H1 (cell line): ENCODE measurements around the gene OLFML2B. TPM values are rescaled to one million over a fixed set of nuclear protein-coding genes. Genes with fewer than 3 reads are reported as not detected.
A peak's percentile ranks its signal among the peaks of the same experiment; 100 is the strongest.

Experiments
- CTCF ChIA-PET: fragments of 300-600 bp; sonication (Branson Sonifier 250); formaldehyde crosslinking; loops from one replicate; lab custom pipeline; 2021; ENCODE audit not compliant: partially characterized antibody; lab: Charles Lee
- POLR2A ChIA-PET: fragments of 300-600 bp; sonication (Branson Sonifier 250); formaldehyde crosslinking; loops from one replicate; lab custom pipeline; 2021; ENCODE audit warnings: inconsistent platforms; ENCODE audit not compliant: partially characterized antibody; lab: Charles Lee
- DNase-seq, 2 experiments: peaks; one replicate each; pipeline versions ENCODE4 v3.0.0 to v3.0.0-alpha.2; 2010 to 2022; ENCODE audit warnings: low spot score in 2 of 2, low read depth in 1 of 2, mixed read lengths in 1 of 2
- FAIRE-seq: peaks from 2 replicates; lab custom pipeline; 2011; peaks lifted over from hg19 to GRCh38; lab: Jason Lieb, UNC
- H2AFZ ChIP-seq: 2 replicates; pipeline ENCODE4 v1.8.1; 2012; ENCODE audit warnings: low read length, inconsistent platforms
- H2AK5ac ChIP-seq: 2 replicates; pipeline ENCODE4 v1.6.1; 2013; ENCODE audit warnings: low read depth, low read length
- H2BK120ac ChIP-seq: replicated peaks from 2 replicates; pipeline ENCODE3; 2013; ENCODE audit warnings: low read depth, low read length, inconsistent platforms
- H2BK12ac ChIP-seq: 2 replicates; pipeline ENCODE4 v1.6.1; 2013; ENCODE audit warnings: low read depth, low read length
- H2BK15ac ChIP-seq: 2 replicates; pipeline ENCODE4 v1.6.1; 2013; ENCODE audit warnings: low read length
- H2BK20ac ChIP-seq: 2 replicates; pipeline ENCODE4 v1.6.1; 2013; ENCODE audit warnings: low read length
- H2BK5ac ChIP-seq: 2 replicates; pipeline ENCODE4 v1.6.1; 2013; ENCODE audit warnings: low read depth, low read length
- H3K14ac ChIP-seq: 2 replicates; pipeline ENCODE4 v1.6.1; 2013; ENCODE audit warnings: inconsistent platforms; ENCODE audit not compliant: insufficient read length
- H3K18ac ChIP-seq: 2 replicates; pipeline ENCODE4 v1.6.1; 2013; ENCODE audit warnings: low read length; ENCODE audit errors: extremely low read depth
- H3K23ac ChIP-seq: 2 replicates; pipeline ENCODE4 v1.6.1; 2013; ENCODE audit warnings: inconsistent platforms; ENCODE audit not compliant: insufficient read length
- H3K23me2 ChIP-seq: 2 replicates; pipeline ENCODE4 v1.6.1; 2013; ENCODE audit warnings: low read depth, low read length
- H3K27ac ChIP-seq: 2 replicates; pipeline ENCODE4 v1.6.1; 2011; ENCODE audit warnings: low read depth, low read length, inconsistent platforms
- H3K27me3 ChIP-seq, 4 experiments: replicated peaks in 1 of 4; 1 replicate in 1 of 4; 2 replicates in 3 of 4; pipeline versions ENCODE4 v1.6.1 to v1.8.1; 2011 to 2013; ENCODE audit warnings: low read length in 3 of 4, mild to moderate bottlenecking in 3 of 4, inconsistent platforms in 2 of 4, mixed read lengths in 2 of 4, moderate library complexity in 1 of 4; ENCODE audit not compliant: control insufficient read depth in 3 of 4, insufficient read depth in 3 of 4; ENCODE audit errors: extremely low read depth in 1 of 4
- H3K36me3 ChIP-seq, 4 experiments: 2 replicates each; pipeline versions ENCODE4 v1.6.1 to v1.8.1; 2011 to 2013; ENCODE audit warnings: mild to moderate bottlenecking in 4 of 4, low read length in 3 of 4, moderate library complexity in 2 of 4, control low read depth in 1 of 4, inconsistent platforms in 1 of 4; ENCODE audit not compliant: insufficient read depth in 4 of 4, control insufficient read depth in 2 of 4
- H3K4ac ChIP-seq: replicated peaks from 2 replicates; pipeline ENCODE3; 2013; ENCODE audit warnings: low read length, low read depth, mixed read lengths, inconsistent platforms; ENCODE audit not compliant: insufficient read length
- H3K4me1 ChIP-seq, 4 experiments: replicated peaks in 1 of 4; 1 replicate in 1 of 4; 2 replicates in 3 of 4; pipeline versions ENCODE4 v1.6.1 to v1.8.1; 2011 to 2013; ENCODE audit warnings: low read length in 3 of 4, inconsistent platforms in 2 of 4, mixed read lengths in 1 of 4; ENCODE audit not compliant: insufficient read depth in 4 of 4, control insufficient read depth in 3 of 4
- H3K4me2 ChIP-seq, 2 experiments: 2 replicates each; pipeline versions ENCODE4 v1.6.1 to v1.8.1; 2011 to 2013; ENCODE audit warnings: low read depth in 2 of 2, low read length in 2 of 2, control low read depth in 1 of 2, inconsistent platforms in 1 of 2, mild to moderate bottlenecking in 1 of 2; ENCODE audit not compliant: insufficient read depth in 1 of 2
- H3K4me3 ChIP-seq, 4 experiments: fragments of 200-600, 300-600 bp in 1 of 4; sonication (generic), shearing (Covaris generic), sonication (Bioruptor Twin) in 1 of 4; 2 replicates each; pipeline versions ENCODE4 v1.5.1 to v1.8.1; 2011 to 2016; ENCODE audit warnings: low read length in 4 of 4, low read depth in 3 of 4, control low read depth in 2 of 4, inconsistent platforms in 2 of 4, mild to moderate bottlenecking in 2 of 4, mixed read lengths in 1 of 4, moderate library complexity in 1 of 4; ENCODE audit not compliant: insufficient read depth in 2 of 4; ENCODE audit errors: extremely low read depth in 1 of 4
- H3K56ac ChIP-seq: replicated peaks from 2 replicates; pipeline ENCODE3; 2013; ENCODE audit warnings: low read depth, mild to moderate bottlenecking, mixed read lengths, low read length, inconsistent platforms; ENCODE audit not compliant: insufficient read length
- H3K79me1 ChIP-seq: 2 replicates; pipeline ENCODE4 v1.6.1; 2013; ENCODE audit warnings: low read depth, low read length, control low read depth
- H3K79me2 ChIP-seq, 2 experiments: 2 replicates each; pipeline versions ENCODE4 v1.6.1 to v1.8.1; 2012 to 2013; ENCODE audit warnings: low read length in 2 of 2, mild to moderate bottlenecking in 2 of 2, inconsistent platforms in 1 of 2; ENCODE audit not compliant: insufficient read depth in 2 of 2, control insufficient read depth in 1 of 2
- H3K9ac ChIP-seq, 4 experiments: replicated peaks in 1 of 4; 1 replicate in 1 of 4; 2 replicates in 3 of 4; pipeline versions ENCODE4 v1.6.1 to v1.8.1; 2011 to 2013; ENCODE audit warnings: low read depth in 3 of 4, low read length in 3 of 4, control low read depth in 2 of 4, mild to moderate bottlenecking in 2 of 4, moderate library complexity in 2 of 4, inconsistent platforms in 1 of 4; ENCODE audit errors: extremely low read depth in 1 of 4
- H3K9me3 ChIP-seq, 2 experiments: 2 replicates each; pipeline versions ENCODE4 v1.6.1 to v1.8.1; 2012 to 2013; ENCODE audit warnings: mild to moderate bottlenecking in 2 of 2, moderate library complexity in 2 of 2, control low read depth in 1 of 2, inconsistent platforms in 1 of 2, low read depth in 1 of 2, low read length in 1 of 2, mixed read lengths in 1 of 2; ENCODE audit not compliant: insufficient read depth in 2 of 2
- H4K20me1 ChIP-seq, 2 experiments: replicated peaks in 1 of 2; 2 replicates each; pipeline versions ENCODE3 to v1.8.1; 2011 to 2013; ENCODE audit warnings: inconsistent platforms in 2 of 2, low read length in 2 of 2, mild to moderate bottlenecking in 1 of 2; ENCODE audit not compliant: insufficient read depth in 2 of 2, control insufficient read depth in 1 of 2
- H4K5ac ChIP-seq: 2 replicates; pipeline ENCODE4 v1.6.1; 2013; ENCODE audit warnings: low read length, low read depth, mixed read lengths, inconsistent platforms; ENCODE audit not compliant: insufficient read length
- H4K8ac ChIP-seq: 2 replicates; pipeline ENCODE4 v1.8.0; 2013; ENCODE audit warnings: mild to moderate bottlenecking, moderate library complexity, low read length, inconsistent platforms; ENCODE audit not compliant: insufficient read depth; ENCODE audit errors: extremely low read depth
- H4K91ac ChIP-seq: replicated peaks from 2 replicates; pipeline ENCODE3; 2013; ENCODE audit warnings: low read length, mixed read lengths, inconsistent platforms; ENCODE audit not compliant: insufficient read length
- CHD1 ChIP-seq: IDR thresholded peaks from 2 replicates; pipeline ENCODE4 v1.6.1; 2012; ENCODE audit warnings: low read depth, low read length, improper control_type of control experiment
- EP300 ChIP-seq, 2 experiments: IDR thresholded peaks; 1 replicate in 1 of 2; 2 replicates in 1 of 2; pipeline ENCODE4 v1.6.1; 2011 to 2012; ENCODE audit warnings: low read depth in 2 of 2, low read length in 2 of 2, mild to moderate bottlenecking in 2 of 2, borderline replicate concordance in 1 of 2, inconsistent platforms in 1 of 2, moderate library complexity in 1 of 2
- JUND ChIP-seq: IDR thresholded peaks from 2 replicates; pipeline ENCODE4 v1.6.1; 2011; ENCODE audit warnings: mild to moderate bottlenecking, improper control_type of control experiment, low read length
- KDM1A ChIP-seq: fragments of 200-600, 300-600 bp; sonication (generic); IDR thresholded peaks from 2 replicates; pipeline ENCODE4 v1.7.1; 2016; ENCODE audit warnings: mild to moderate bottlenecking, low read length, borderline replicate concordance
- POU5F1 ChIP-seq: IDR thresholded peaks from 2 replicates; pipeline ENCODE4 v1.6.1; 2011; ENCODE audit warnings: low read depth, mild to moderate bottlenecking, low read length, moderate library complexity
- SIRT6 ChIP-seq: IDR thresholded peaks from one replicate; pipeline ENCODE4 v1.7.1; 2012; ENCODE audit warnings: low read length, inconsistent platforms
- SRF ChIP-seq: IDR thresholded peaks from 2 replicates; pipeline ENCODE4 v1.6.1; 2011; ENCODE audit warnings: mild to moderate bottlenecking, low read depth, low read length, moderate library complexity
- WGBS, 2 experiments: shearing (Covaris generic) in 1 of 2; methylation state at CpG; one replicate each; pipeline versions ENCODE4 v1.1.6 to v1.1.7; 2013 to 2015; ENCODE audit warnings: low lambda C conversion rate in 2 of 2, mixed read lengths in 2 of 2, inconsistent platforms in 1 of 2, low coverage in 1 of 2, missing lambda C conversion rate in 1 of 2; ENCODE audit not compliant: insufficient replicate concordance in 2 of 2, insufficient coverage in 1 of 2, insufficient read length in 1 of 2; ENCODE audit errors: extremely low coverage in 1 of 2, missing lambda C conversion rate in 1 of 2; 5-methylcytosine and 5-hydroxymethylcytosine counted together
- polyA plus RNA-seq, 7 experiments: library from polyadenylated mRNA; depleted of rRNA in 3 of 7; stranded (reverse) in 5 of 7; unstranded in 2 of 7; fragments of >200 nt in 5 of 7; fragments of 200-250 nt in 2 of 7; gene quantifications; 1 replicate in 5 of 7; 2 replicates in 1 of 7; 4 replicates in 1 of 7; pipeline versions ENCODE4 v1.2.1 to v1.2.3, GENCODE V29; 2011 to 2013; ENCODE audit warnings: missing spikeins in 2 of 7, mixed read lengths in 2 of 7
- total RNA-seq: library from RNA; stranded (reverse); fragmentation: NEBNext Ultra II Directional; extraction: Animal tissue kit (Norgen Biotek cat#: 25700); gene quantifications from 2 replicates; pipeline ENCODE4 v1.2.1, GENCODE V29; 2021
- TF ChIP-seq, protein P1 (sequence below), 3 experiments: IDR thresholded peaks; 1 replicate in 2 of 3; 2 replicates in 1 of 3; pipeline versions ENCODE4 v1.5.1 to v1.6.1; 2011; ENCODE audit warnings: low read length in 3 of 3, mild to moderate bottlenecking in 3 of 3, inconsistent platforms in 2 of 3, low read depth in 1 of 3, moderate library complexity in 1 of 3; ENCODE audit not compliant: insufficient read depth in 1 of 3; ENCODE audit errors: control extremely low read depth in 1 of 3

OLFML2B gene
- total and polyA plus RNA-seq, 2 of the 8 experiments (the other 6 are each of a cell fraction or from before 2014, with no cell fraction given) = 6.5 to 10.4 TPM

DNA sequence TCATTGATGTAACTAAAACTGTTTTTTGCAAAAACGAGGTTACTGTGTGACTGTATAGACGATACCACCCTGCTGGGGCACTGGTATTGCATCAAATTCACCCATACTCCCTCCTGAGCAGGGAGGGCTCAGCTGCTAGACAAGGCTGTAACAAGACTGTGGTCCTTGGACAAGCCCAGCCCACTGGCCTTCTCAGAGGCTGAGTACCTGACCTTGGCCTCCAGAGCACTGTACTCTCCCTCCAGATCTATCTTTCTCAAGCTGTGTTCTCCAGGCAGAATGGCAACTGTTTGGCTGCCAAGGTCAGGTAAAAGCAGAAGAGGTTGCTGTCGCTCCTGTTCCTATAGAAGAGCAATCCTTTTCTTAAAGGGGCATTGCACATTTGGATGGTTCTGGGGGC lies 8.5 kb downstream of the OLFML2B start:
- H2BK5ac ChIP-seq = peak overlapping the region; percentile 72; the same call in 1 of the 2 replicates
- H2AFZ ChIP-seq = no peak overlapping the region; the same call in 1 of the 2 replicates
- H3K36me3 ChIP-seq = no peaks in the 10 kb centered on the region
- H3K18ac ChIP-seq = peak overlapping the region; percentile 28; the same call in 1 of the 2 replicates
- no peak for DNase-seq
- H3K4ac ChIP-seq = no peak overlapping the region
- H2BK20ac ChIP-seq = peak overlapping the region; percentile 13; the same call in 1 of the 2 replicates
- H4K20me1 ChIP-seq = no peaks in the 10 kb centered on the region
- peaks cover 0 to 9% (median 3%) of the 10 kb centered on the region in 4 experiments; a peak in 4 of 7 replicates for H3K4me1 ChIP-seq
- ChIA-PET CTCF (interaction anchor here (0.8 to 1.4 kb wide), 3 partner anchors 8 to 110 kb away, joined by 3 to 6 read pairs (median 4); partner anchors contain the start of gene OLFML2B), POLR2A (interaction anchor here (1.5 kb wide), 1 partner anchor 12 kb away, joined by 3 read pairs; no protein-coding TSS in a partner anchor)
- H3K23me2 ChIP-seq = no peaks in the 10 kb centered on the region; the same call in 1 of the 2 replicates
- H2BK15ac ChIP-seq = no peak overlapping the region
- H3K9me3 ChIP-seq = peaks cover 0 to 5% of the 10 kb centered on the region in 2 experiments; a peak in 1 of 4 replicates
- H3K9ac ChIP-seq = no peak overlapping the region
- H3K4me3 ChIP-seq = no peak overlapping the region
- no peak overlapping the region for H3K14ac ChIP-seq
- FAIRE-seq = no peak
- H3K56ac ChIP-seq = no peak overlapping the region
- H4K91ac ChIP-seq = no peak overlapping the region
- H2BK120ac ChIP-seq = no peak overlapping the region
- H3K27ac ChIP-seq = no peak overlapping the region
- 71% methylated on average over 3 of the region's 3 CpGs; no CpG with 5 or more reads in 1 of the 2 experiments for WGBS, 2 experiments
- H2BK12ac ChIP-seq = peak overlapping the region; percentile 97; the same call in 1 of the 2 replicates
- H3K79me2 ChIP-seq = no peaks in the 10 kb centered on the region
- H3K4me2 ChIP-seq = no peak overlapping the region
- H3K79me1 ChIP-seq = no peaks in the 10 kb centered on the region
- no peaks in the 10 kb centered on the region for H3K27me3 ChIP-seq
- no peak overlapping the region for H4K8ac ChIP-seq
- H4K5ac ChIP-seq = no peak overlapping the region
- H3K23ac ChIP-seq = no peak overlapping the region
- H2AK5ac ChIP-seq = no peak overlapping the region
- TF ChIP-seq EP300 (IDR thresholded peaks at IDR 0.05; ENCODE audit: borderline replicate concordance in 1 of 2, low read depth in 2 of 2, low read length in 2 of 2) (no peak), JUND (no peak), POU5F1 (no peak), CHD1 (no peak), KDM1A (no peak), SIRT6 (no peak), SRF (no peak)
- TF ChIP-seq, protein P1, sequence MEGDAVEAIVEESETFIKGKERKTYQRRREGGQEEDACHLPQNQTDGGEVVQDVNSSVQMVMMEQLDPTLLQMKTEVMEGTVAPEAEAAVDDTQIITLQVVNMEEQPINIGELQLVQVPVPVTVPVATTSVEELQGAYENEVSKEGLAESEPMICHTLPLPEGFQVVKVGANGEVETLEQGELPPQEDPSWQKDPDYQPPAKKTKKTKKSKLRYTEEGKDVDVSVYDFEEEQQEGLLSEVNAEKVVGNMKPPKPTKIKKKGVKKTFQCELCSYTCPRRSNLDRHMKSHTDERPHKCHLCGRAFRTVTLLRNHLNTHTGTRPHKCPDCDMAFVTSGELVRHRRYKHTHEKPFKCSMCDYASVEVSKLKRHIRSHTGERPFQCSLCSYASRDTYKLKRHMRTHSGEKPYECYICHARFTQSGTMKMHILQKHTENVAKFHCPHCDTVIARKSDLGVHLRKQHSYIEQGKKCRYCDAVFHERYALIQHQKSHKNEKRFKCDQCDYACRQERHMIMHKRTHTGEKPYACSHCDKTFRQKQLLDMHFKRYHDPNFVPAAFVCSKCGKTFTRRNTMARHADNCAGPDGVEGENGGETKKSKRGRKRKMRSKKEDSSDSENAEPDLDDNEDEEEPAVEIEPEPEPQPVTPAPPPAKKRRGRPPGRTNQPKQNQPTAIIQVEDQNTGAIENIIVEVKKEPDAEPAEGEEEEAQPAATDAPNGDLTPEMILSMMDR (IDR thresholded peaks at IDR 0.05; ENCODE audit: control extremely low read depth in 1 of 3, insufficient read depth in 1 of 3, low read depth in 1 of 3, low read length in 3 of 3) = no peak
